H9 (cell line): ENCODE data around the gene SYS1. TPM values are rescaled to one million over a fixed set of nuclear protein-coding genes. Genes with fewer than 3 reads are reported as not detected.

Experiments
- DNase-seq: peaks from one replicate; pipeline ENCODE4 v3.0.0-alpha.2; 2017
- H2AFZ ChIP-seq: one replicate; pipeline ENCODE4 v1.6.1; 2013; ENCODE audit warnings: mild to moderate bottlenecking, low read length, control low read depth, moderate library complexity
- H2AK5ac ChIP-seq: 2 replicates; pipeline ENCODE4 v1.6.1; 2013; ENCODE audit warnings: low read length, control low read depth, mixed read lengths; ENCODE audit not compliant: insufficient read length
- H2BK120ac ChIP-seq: one replicate; pipeline ENCODE4 v1.6.1; 2013; ENCODE audit warnings: low read depth, mild to moderate bottlenecking, low read length, control low read depth, inconsistent platforms; ENCODE audit not compliant: poor library complexity, severe bottlenecking
- H2BK12ac ChIP-seq: 2 replicates; pipeline ENCODE4 v1.6.1; 2013; ENCODE audit warnings: low read length, control low read depth, mixed read lengths, low read depth; ENCODE audit not compliant: insufficient read length
- H2BK15ac ChIP-seq: 2 replicates; pipeline ENCODE4 v1.6.1; 2013; ENCODE audit warnings: low read depth, low read length, control low read depth
- H2BK20ac ChIP-seq: one replicate; pipeline ENCODE4 v1.6.1; 2013; ENCODE audit warnings: low read depth, mild to moderate bottlenecking, low read length, control low read depth, inconsistent platforms; ENCODE audit not compliant: poor library complexity, severe bottlenecking
- H2BK5ac ChIP-seq: 2 replicates; pipeline ENCODE4 v1.6.1; 2013; ENCODE audit warnings: low read length, control low read depth, mixed read lengths; ENCODE audit not compliant: insufficient read length
- H3K14ac ChIP-seq: 2 replicates; pipeline ENCODE4 v1.6.1; 2013; ENCODE audit warnings: low read length, control low read depth; ENCODE audit not compliant: insufficient read depth
- H3K18ac ChIP-seq: 2 replicates; pipeline ENCODE4 v1.6.1; 2013; ENCODE audit warnings: low read depth, mild to moderate bottlenecking, mixed read lengths, low read length, control low read depth; ENCODE audit not compliant: insufficient read length
- H3K23ac ChIP-seq: 2 replicates; pipeline ENCODE4 v1.6.1; 2013; ENCODE audit warnings: low read length, control low read depth, mixed read lengths, low read depth; ENCODE audit not compliant: insufficient read length
- H3K23me2 ChIP-seq: 2 replicates; pipeline ENCODE4 v1.6.1; 2013; ENCODE audit warnings: low read depth, mild to moderate bottlenecking, mixed read lengths, low read length, control low read depth; ENCODE audit not compliant: insufficient read length, poor library complexity, severe bottlenecking
- H3K27ac ChIP-seq: 2 replicates; pipeline ENCODE4 v1.5.1; 2013; ENCODE audit warnings: low read length, control low read depth, mixed read lengths, low read depth; ENCODE audit not compliant: insufficient read length
- H3K27me3 ChIP-seq: 2 replicates; pipeline ENCODE4 v1.6.1; 2013; ENCODE audit warnings: low read length, control low read depth, inconsistent platforms; ENCODE audit not compliant: insufficient read depth
- H3K4ac ChIP-seq: 2 replicates; pipeline ENCODE4 v1.6.1; 2013; ENCODE audit warnings: low read depth, mild to moderate bottlenecking, control low read depth, inconsistent platforms, low read length, moderate library complexity
- H3K4me1 ChIP-seq: 2 replicates; pipeline ENCODE4 v1.6.1; 2013; ENCODE audit warnings: low read length, control low read depth, inconsistent platforms; ENCODE audit not compliant: insufficient read depth
- H3K4me2 ChIP-seq: 2 replicates; pipeline ENCODE4 v1.6.1; 2013; ENCODE audit warnings: low read length, control low read depth, mixed read lengths; ENCODE audit not compliant: insufficient read length, insufficient read depth
- H3K56ac ChIP-seq: 2 replicates; pipeline ENCODE4 v1.6.1; 2013; ENCODE audit warnings: low read depth, mild to moderate bottlenecking, mixed read lengths, low read length, control low read depth; ENCODE audit not compliant: insufficient read length
- H3K79me1 ChIP-seq: 2 replicates; pipeline ENCODE4 v1.6.1; 2013; ENCODE audit warnings: low read depth, mild to moderate bottlenecking, moderate library complexity, low read length, control low read depth, inconsistent platforms; ENCODE audit not compliant: insufficient read depth, poor library complexity, severe bottlenecking
- H3K79me2 ChIP-seq: 2 replicates; pipeline ENCODE4 v1.6.1; 2013; ENCODE audit warnings: low read length, control low read depth, inconsistent platforms; ENCODE audit not compliant: insufficient read depth
- H3K9ac ChIP-seq: 2 replicates; pipeline ENCODE4 v1.6.1; 2013; ENCODE audit warnings: low read length, control low read depth, mixed read lengths; ENCODE audit not compliant: insufficient read length; ENCODE audit errors: extremely low read depth
- H3K9me3 ChIP-seq: one replicate; pipeline ENCODE4 v1.6.1; 2013; ENCODE audit warnings: low read depth, low read length, inconsistent platforms; ENCODE audit not compliant: control insufficient read depth
- H3T11ph ChIP-seq: one replicate; pipeline ENCODE4 v1.6.1; 2013; ENCODE audit warnings: mild to moderate bottlenecking, low read length, control low read depth, inconsistent platforms
- H4K20me1 ChIP-seq: one replicate; pipeline ENCODE4 v1.6.1; 2013; ENCODE audit not compliant: control insufficient read depth, insufficient read length, insufficient read depth
- H4K5ac ChIP-seq: 2 replicates; pipeline ENCODE4 v1.6.1; 2013; ENCODE audit warnings: low read depth, mild to moderate bottlenecking, mixed read lengths, low read length, control low read depth; ENCODE audit not compliant: insufficient read length
- H4K8ac ChIP-seq: replicated peaks from 2 replicates; pipeline ENCODE4 v1.6.1; 2013; ENCODE audit warnings: low read length, control low read depth, mixed read lengths, low read depth; ENCODE audit not compliant: insufficient read length
- H4K91ac ChIP-seq: 2 replicates; pipeline ENCODE4 v1.6.1; 2013; ENCODE audit warnings: low read depth, mild to moderate bottlenecking, moderate library complexity, mixed read lengths, low read length, control low read depth; ENCODE audit not compliant: insufficient read length
- H3K27ac Mint-ChIP-seq, 3 experiments: 2 replicates in 2 of 3; 3 replicates in 1 of 3; pipeline ENCODE4 v1.8.0; 2020 to 2021; ENCODE audit warnings: mixed read lengths in 3 of 3, mild to moderate bottlenecking in 1 of 3, moderate library complexity in 1 of 3
- H3K27me3 Mint-ChIP-seq: 2 replicates; pipeline ENCODE4 v1.8.0; 2021; ENCODE audit warnings: low read depth, mild to moderate bottlenecking, moderate library complexity, mixed read lengths
- H3K36me3 Mint-ChIP-seq, 3 experiments: 2 replicates in 2 of 3; 3 replicates in 1 of 3; pipeline ENCODE4 v1.8.0; 2020 to 2021; ENCODE audit warnings: low read depth in 3 of 3, mixed read lengths in 3 of 3; ENCODE audit not compliant: insufficient read depth in 1 of 3
- H3K4me1 Mint-ChIP-seq, 2 experiments: 2 replicates each; pipeline ENCODE4 v1.8.0; 2020; ENCODE audit warnings: mixed read lengths in 2 of 2
- H3K4me3 Mint-ChIP-seq, 2 experiments: 2 replicates in 1 of 2; 3 replicates in 1 of 2; pipeline ENCODE4 v1.8.0; 2020 to 2021; ENCODE audit warnings: mild to moderate bottlenecking in 2 of 2, mixed read lengths in 2 of 2, moderate library complexity in 1 of 2
- H3K9me3 Mint-ChIP-seq, 2 experiments: 2 replicates in 1 of 2; 3 replicates in 1 of 2; pipeline ENCODE4 v1.8.0; 2020; ENCODE audit warnings: mild to moderate bottlenecking in 2 of 2, mixed read lengths in 2 of 2, moderate library complexity in 1 of 2
- CTCF ChIP-seq: fragments of 200-600 bp; sonication (generic); conservative IDR thresholded peaks from 3 replicates; pipeline ENCODE4 v1.8.0; 2021; ENCODE audit warnings: antibody characterized with exemption, mild to moderate bottlenecking
- WGBS: extraction: QIAGEN DNeasy Blood & Tissue Kit; methylation state at CpG from one replicate; pipeline ENCODE4 v1.1.7; 2013; ENCODE audit warnings: missing lambda C conversion rate, low lambda C conversion rate, mixed read lengths; ENCODE audit not compliant: insufficient read length; ENCODE audit errors: extremely low coverage; 5-methylcytosine and 5-hydroxymethylcytosine counted together
- total RNA-seq: library from RNA; stranded (reverse); gene quantifications from 2 replicates; pipeline ENCODE4 v1.2.1, GENCODE V29; 2021

The SYS1 gene
- total RNA-seq, 1 experiment from 2014 or later = 21.0 TPM

- Histone ChIP-seq H3K23ac (no peak overlapping the region), H2BK120ac (no peak overlapping the region), H3K4ac (no peak overlapping the region), H4K8ac (no peak overlapping the region), H4K91ac (no peak overlapping the region), H3K56ac (no peak overlapping the region), H3K23me2 (peaks cover 16% of the 10 kb centered on the region), H4K5ac (no peak overlapping the region), H3K9me3 (no peaks in the 10 kb centered on the region), H3K4me1 (peaks cover 3% of the 10 kb centered on the region; the same call in 1 of the 2 replicates), H2BK5ac (no peak overlapping the region), H2BK15ac (no peak overlapping the region), H2BK12ac (no peak overlapping the region), H4K20me1 (no peaks in the 10 kb centered on the region), H2BK20ac (no peak overlapping the region), H3K18ac (no peak overlapping the region), H3K27me3 (no peaks in the 10 kb centered on the region; the same call in 1 of the 2 replicates), H2AFZ (no peak overlapping the region), H3K79me2 (no peaks in the 10 kb centered on the region), H3K4me2 (no peak overlapping the region), H3T11ph (no peak overlapping the region), H3K9ac (no peak overlapping the region), H3K27ac (no peak overlapping the region), H3K14ac (no peak overlapping the region), H3K79me1 (no peaks in the 10 kb centered on the region), H2AK5ac (no peak overlapping the region)
- H3K4me3 Mint-ChIP-seq = no peak overlapping the region
- H3K36me3 Mint-ChIP-seq = peaks cover 7 to 20% (median 16%) of the 10 kb centered on the region in 3 experiments; a peak in 6 of 7 replicates
- H3K27ac Mint-ChIP-seq = no peak overlapping the region
- WGBS = no CpG with 5 or more reads among the region's 8 CpGs
- peaks cover 15% of the 10 kb centered on the region in 2 experiments for H3K4me1 Mint-ChIP-seq
- no peak for TF ChIP-seq CTCF
- no peaks in the 10 kb centered on the region for H3K9me3 Mint-ChIP-seq
- no peak for DNase-seq
- peaks cover 12% of the 10 kb centered on the region for H3K27me3 Mint-ChIP-seq
Measured at GRCh38 chr20:45410887-45411286, 47.9 kb downstream of the SYS1 start.
